GM23338 (cell line): ENCODE measurements around the gene UBR2. TPM values are rescaled to one million over a fixed set of nuclear protein-coding genes. Genes with fewer than 3 reads are reported as not detected.

Experiments
- ATAC-seq: fragments of 200-7000 bp; cut with Tn5 transposase; 3 replicates; pipeline ENCODE4 v1.9.1; 2020
- DNase-seq: peaks from one replicate; pipeline ENCODE4 v3.0.0-alpha.2; 2015; ENCODE audit warnings: low spot score
- H2AFZ ChIP-seq: fragments of 200-600 bp; sonication (generic); 2 replicates; pipeline ENCODE4 v1.8.0; 2016; ENCODE audit warnings: antibody characterized with exemption, mild to moderate bottlenecking, moderate library complexity
- H3F3A ChIP-seq: fragments of 200-600 bp; sonication (generic); replicated peaks from 2 replicates; pipeline ENCODE4 v1.8.0; 2017; ENCODE audit warnings: antibody characterized with exemption, mixed run types, low read depth
- H3K27ac ChIP-seq: fragments of 200-600 bp; sonication (generic); 2 replicates; pipeline ENCODE4 v1.6.1; 2016; ENCODE audit warnings: low read depth
- H3K27me3 ChIP-seq: fragments of 200-600 bp; sonication (generic); 2 replicates; pipeline ENCODE4 v1.8.0; 2016; ENCODE audit warnings: mild to moderate bottlenecking, mixed run types, moderate library complexity; ENCODE audit not compliant: insufficient read depth
- H3K36me3 ChIP-seq: fragments of 200-600 bp; sonication (generic); 2 replicates; pipeline ENCODE4 v1.8.0; 2016; ENCODE audit warnings: mild to moderate bottlenecking; ENCODE audit not compliant: insufficient read depth
- H3K4me1 ChIP-seq: fragments of 200-600 bp; sonication (generic); 2 replicates; pipeline ENCODE4 v1.8.0; 2016; ENCODE audit warnings: mild to moderate bottlenecking, moderate library complexity; ENCODE audit not compliant: insufficient read depth
- H3K4me2 ChIP-seq: fragments of 200-600 bp; sonication (generic); 2 replicates; pipeline ENCODE4 v1.7.1; 2017; ENCODE audit warnings: mixed run types
- H3K4me3 ChIP-seq: fragments of 200-600 bp; sonication (generic); 2 replicates; pipeline ENCODE4 v1.6.1; 2016; ENCODE audit warnings: mixed run types
- H3K79me2 ChIP-seq: fragments of 200-600 bp; sonication (generic); replicated peaks from 2 replicates; pipeline ENCODE4 v1.8.0; 2017; ENCODE audit warnings: mild to moderate bottlenecking; ENCODE audit not compliant: insufficient read depth
- H3K9me2 ChIP-seq: fragments of 200-600 bp; sonication (generic); 2 replicates; pipeline ENCODE4 v1.8.0; 2017; ENCODE audit not compliant: insufficient read depth
- H4K20me1 ChIP-seq: fragments of 200-600 bp; sonication (generic); replicated peaks from 2 replicates; pipeline ENCODE4 v1.8.0; 2017; ENCODE audit warnings: mild to moderate bottlenecking; ENCODE audit not compliant: insufficient read depth
- H3K27ac Mint-ChIP-seq: 2 replicates; pipeline ENCODE4 v1.8.0; 2020; ENCODE audit warnings: inconsistent platforms, mild to moderate bottlenecking, moderate library complexity, mixed read lengths
- H3K27me3 Mint-ChIP-seq: 3 replicates; pipeline ENCODE4 v1.8.0; 2022; ENCODE audit warnings: low read depth, mild to moderate bottlenecking, moderate library complexity, mixed read lengths, inconsistent platforms; ENCODE audit not compliant: insufficient read depth, poor library complexity
- H3K36me3 Mint-ChIP-seq: 3 replicates; pipeline ENCODE4 v1.8.0; 2021; ENCODE audit warnings: low read depth, mild to moderate bottlenecking, inconsistent platforms, moderate library complexity, mixed read lengths
- H3K4me1 Mint-ChIP-seq: 3 replicates; pipeline ENCODE4 v1.8.0; 2020; ENCODE audit warnings: mild to moderate bottlenecking, inconsistent platforms, mixed read lengths
- H3K4me3 Mint-ChIP-seq: 3 replicates; pipeline ENCODE4 v1.8.0; 2021; ENCODE audit warnings: moderate library complexity, mild to moderate bottlenecking, inconsistent platforms, mixed read lengths
- H3K9me3 Mint-ChIP-seq: 3 replicates; pipeline ENCODE4 v1.8.0; 2020; ENCODE audit warnings: moderate library complexity, mild to moderate bottlenecking, inconsistent platforms, mixed read lengths
- CREB1 ChIP-seq: fragments of 250-450 bp; sonication (Bioruptor Pico); IDR thresholded peaks from 2 replicates; pipeline ENCODE4 v1.5.0; 2020; ENCODE audit warnings: low read depth, mild to moderate bottlenecking, moderate library complexity
- CTCF ChIP-seq, 2 experiments: fragments of 200-600 bp in 1 of 2; sonication (generic) in 1 of 2; conservative IDR thresholded peaks; 2 replicates each; pipeline versions ENCODE4 v1.5.1 to v1.6.1; 2016 to 2017; ENCODE audit warnings: antibody characterized with exemption in 2 of 2, low read depth in 2 of 2, mild to moderate bottlenecking in 2 of 2, moderate library complexity in 1 of 2
- ETS1 ChIP-seq: IDR thresholded peaks from 2 replicates; pipeline ENCODE4 v1.6.1; 2016; ENCODE audit warnings: antibody characterized with exemption
- EZH2 ChIP-seq: fragments of 200-600 bp; sonication (generic); IDR thresholded peaks from one replicate; pipeline ENCODE4 v1.8.0; 2017; ENCODE audit warnings: antibody characterized with exemption, mild to moderate bottlenecking, low read depth; ENCODE audit not compliant: unreplicated experiment
- EZH2phosphoT487 ChIP-seq: fragments of 200-600 bp; sonication (generic); IDR thresholded peaks from one replicate; pipeline ENCODE4 v1.8.1; 2018; ENCODE audit warnings: antibody characterized with exemption; ENCODE audit not compliant: unreplicated experiment
- JUNB ChIP-seq: IDR thresholded peaks from one replicate; pipeline ENCODE4 v1.6.1; 2016; ENCODE audit warnings: antibody characterized with exemption; ENCODE audit not compliant: unreplicated experiment
- NANOG ChIP-seq: IDR thresholded peaks from 2 replicates; pipeline ENCODE4 v1.6.1; 2016; ENCODE audit warnings: antibody characterized with exemption, borderline replicate concordance
- POLR2AphosphoS5 ChIP-seq: IDR thresholded peaks from 2 replicates; pipeline ENCODE4 v1.6.1; 2016; ENCODE audit warnings: antibody characterized with exemption, low read depth
- REST ChIP-seq: IDR thresholded peaks from one replicate; pipeline ENCODE4 v1.6.1; 2018; ENCODE audit warnings: antibody characterized with exemption; ENCODE audit not compliant: unreplicated experiment
- STAT1 ChIP-seq: IDR thresholded peaks from one replicate; pipeline ENCODE4 v1.6.1; 2016; ENCODE audit warnings: antibody characterized with exemption; ENCODE audit not compliant: unreplicated experiment
- ZNF114 ChIP-seq: fragments of 250-450 bp; sonication (Bioruptor Pico); IDR thresholded peaks from 2 replicates; pipeline ENCODE4 v1.5.0; 2020; ENCODE audit warnings: mild to moderate bottlenecking, moderate library complexity
- ZNF331 ChIP-seq: fragments of 250-450 bp; sonication (Bioruptor Pico); IDR thresholded peaks from 2 replicates; pipeline ENCODE4 v1.5.0; 2020; ENCODE audit warnings: low read depth, mild to moderate bottlenecking, moderate library complexity
- polyA plus RNA-seq: library from polyadenylated mRNA; unstranded; fragments of >200 nt; fragmentation: Nextera tagmentation; extraction: Ambion mirVana; gene quantifications from 2 replicates; pipeline ENCODE4 v1.2.1, GENCODE V29; 2016
- total RNA-seq: library from RNA; depleted of rRNA; stranded (reverse); fragments of >200 nt; shearing (Covaris generic); gene quantifications from 2 replicates; pipeline ENCODE4 v1.2.3, GENCODE V29; 2014

Gene UBR2
- total and polyA plus RNA-seq, 2 experiments from 2014 or later = 6.7 to 21.2 TPM

- TF ChIP-seq EZH2 = no peak
- no peak for TF ChIP-seq ETS1
- no peak for TF ChIP-seq CTCF (conservative IDR thresholded peaks at IDR 0.05; ENCODE audit: low read depth in 2 of 2)
- TF ChIP-seq CREB1 (CRISPR knock-in tag) = no peak
- TF ChIP-seq ZNF114 (CRISPR knock-in tag) = no peak
- no peak for TF ChIP-seq ZNF331 (CRISPR knock-in tag)
- no peak for TF ChIP-seq STAT1
Observed at GRCh38 chr6:42704937-42705374, 141.1 kb downstream of the UBR2 start (continued).

GRCh38 chr6:42707595-42707994, 143.8 kb downstream of the UBR2 start:
- Histone ChIP-seq H3K9me2 (no peaks in the 10 kb centered on the region), H3K4me2 (no peak overlapping the region), H3K27ac (no peak overlapping the region), H4K20me1 (no peaks in the 10 kb centered on the region), H2AFZ (no peak overlapping the region), H3K36me3 (no peaks in the 10 kb centered on the region), H3K27me3 (no peaks in the 10 kb centered on the region), H3F3A (no peaks in the 10 kb centered on the region), H3K79me2 (no peaks in the 10 kb centered on the region), H3K4me3 (no peak overlapping the region), H3K4me1 (peaks cover 3% of the 10 kb centered on the region; the same call in 1 of the 2 replicates)
- ATAC-seq (no peak), DNase-seq (no peak)
- Mint-ChIP-seq H3K9me3 (peaks cover 11% of the 10 kb centered on the region), H3K4me3 (no peak overlapping the region), H3K36me3 (peaks cover 3% of the 10 kb centered on the region; the same call in 1 of the 3 replicates), H3K27me3 (peaks cover 6% of the 10 kb centered on the region), H3K27ac (no peak overlapping the region), H3K4me1 (peaks cover 11% of the 10 kb centered on the region)
- no peak for TF ChIP-seq NANOG
- no peak for TF ChIP-seq EZH2
- no peak for TF ChIP-seq ETS1
- no peak for TF ChIP-seq POLR2AphosphoS5
- no peak for TF ChIP-seq ZNF114 (CRISPR knock-in tag)
- TF ChIP-seq STAT1 = no peak
- TF ChIP-seq CTCF (conservative IDR thresholded peaks at IDR 0.05; ENCODE audit: low read depth in 2 of 2) = no peak
- TF ChIP-seq REST = no peak
- TF ChIP-seq CREB1 (CRISPR knock-in tag) = no peak
- TF ChIP-seq EZH2phosphoT487 = no peak
- no peak for TF ChIP-seq JUNB
